ENCODE results near the gene OR52M1.

Gene OR52M1

DNA sequence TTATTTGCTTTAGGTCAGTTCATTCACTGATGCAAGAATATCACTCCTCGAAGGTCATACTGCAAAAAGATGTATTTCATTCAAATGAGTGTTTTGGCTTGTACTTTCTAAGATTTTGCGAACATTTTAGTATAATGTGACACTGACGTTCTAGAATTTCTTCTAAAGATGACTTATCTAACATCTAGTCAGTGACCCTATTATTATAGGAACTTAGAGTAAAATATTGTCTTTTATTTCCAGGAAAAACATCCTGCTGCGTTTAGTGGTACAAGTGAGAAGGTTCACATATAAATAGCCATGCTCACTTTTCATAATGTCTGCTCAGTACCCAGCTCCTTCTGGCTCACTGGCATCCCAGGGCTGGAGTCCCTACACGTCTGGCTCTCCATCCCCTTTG is at the start of gene OR52M1:
Gene OR52M1 (plus strand): TSS at position 301 of the 400 bp plus-strand sequence. CDS start 0 bp downstream, at position 301.
- DNase-seq, result no peak

GRCh38 chr11:4495487-4495886 is 49.5 kb upstream of the OR52M1 start:
- DNase-seq, result no peak

- no peak for DNase-seq
Observed at GRCh38 chr11:4495986-4496385, 49.0 kb upstream of the OR52M1 start.

- DNase-seq, result no peak
Observed at GRCh38 chr11:4496557-4497248, 48.3 kb upstream of the OR52M1 start.

DNA sequence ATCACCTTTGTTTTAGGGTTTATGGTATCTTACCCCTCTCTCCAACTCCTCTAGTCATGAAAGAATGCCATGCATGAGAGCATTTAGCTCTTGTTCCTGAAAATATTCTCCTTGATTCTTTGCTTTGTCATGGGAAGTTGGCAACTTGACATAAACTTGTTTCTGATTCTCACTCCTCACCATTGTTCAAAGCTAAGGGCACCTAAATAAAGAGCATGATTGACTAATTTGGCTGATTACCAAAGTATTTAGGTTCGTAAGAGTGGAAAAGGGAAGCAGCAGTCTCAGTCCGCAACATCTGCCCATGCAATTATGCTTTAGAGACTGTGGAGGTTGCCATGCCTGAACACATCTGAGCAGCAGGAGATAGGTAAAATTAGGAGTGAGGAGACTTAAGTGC is 36.1 kb upstream of the OR52M1 start:
- DNase-seq, result peak; percentile 44

DNA sequence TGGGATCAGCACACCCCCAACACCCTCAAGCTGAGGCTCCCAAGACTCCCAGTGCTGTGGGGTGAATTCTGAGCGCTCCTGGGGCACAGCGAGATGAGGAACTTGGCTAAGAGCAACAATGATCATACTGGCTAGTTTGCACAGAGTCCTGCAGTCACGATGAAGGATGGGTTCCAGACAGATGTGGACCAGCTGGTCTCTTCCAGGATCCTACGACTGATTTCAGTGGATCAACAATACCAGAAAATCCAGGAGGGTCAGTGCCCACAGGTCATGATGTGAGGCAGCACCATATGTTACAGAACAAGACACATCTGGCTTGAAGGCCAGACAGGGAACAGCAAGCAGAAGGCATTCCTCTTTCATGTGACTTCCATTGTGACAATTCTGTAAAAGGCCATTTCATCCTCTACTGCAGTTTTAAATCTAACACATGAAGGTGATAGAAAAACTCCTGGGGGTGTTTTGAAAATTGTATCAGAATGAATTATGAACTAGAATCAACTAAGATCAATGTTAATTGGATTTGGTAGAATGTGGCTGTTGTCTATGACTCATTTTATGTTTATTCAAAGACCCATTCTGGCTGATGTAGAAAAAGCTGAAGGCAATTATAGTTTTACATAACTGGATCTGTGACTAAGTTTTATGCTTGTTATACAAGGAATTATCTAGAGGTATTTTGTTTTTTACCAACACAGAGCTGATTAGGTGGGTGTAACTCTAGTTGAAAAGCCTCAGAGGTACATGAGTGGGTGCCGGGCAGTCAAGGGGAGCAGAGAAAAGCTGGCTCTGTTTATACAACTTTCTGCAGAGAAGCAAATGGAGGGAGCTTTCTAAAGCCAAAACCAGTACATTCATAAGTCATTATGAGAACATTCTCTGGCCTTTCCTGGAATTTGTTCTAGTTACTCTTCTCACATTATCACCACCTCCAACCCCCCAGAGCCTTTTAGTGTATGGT is 33.4 kb upstream of the OR52M1 start:
- DNase-seq, result no peak

GRCh38 chr11:4514196-4514595 is 30.8 kb upstream of the OR52M1 start:
- no peak for DNase-seq

- DNase-seq, result no peak
Observed at GRCh38 chr11:4522339-4522738, 22.7 kb upstream of the OR52M1 start.

DNA sequence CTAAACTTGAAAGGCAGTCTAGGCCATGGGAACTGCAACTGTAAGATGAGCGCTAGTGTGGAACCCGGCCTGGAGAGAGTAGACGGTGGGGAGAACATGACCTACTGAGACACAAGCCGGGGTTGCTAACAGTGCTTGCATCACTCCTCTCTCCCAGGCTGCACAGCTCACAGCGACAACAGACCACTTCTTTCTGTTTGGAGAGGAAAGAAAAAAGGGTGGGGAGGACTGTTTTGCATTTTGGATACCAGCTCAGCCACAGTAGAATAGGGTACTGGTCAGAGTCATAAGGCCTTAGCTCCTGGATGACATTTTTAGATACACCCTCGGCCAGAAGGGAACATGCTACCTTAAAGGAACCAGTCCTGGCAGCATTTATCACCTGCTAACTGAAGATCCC is 22.2 kb upstream of the OR52M1 start:
- DNase-seq, result no peak

DNA sequence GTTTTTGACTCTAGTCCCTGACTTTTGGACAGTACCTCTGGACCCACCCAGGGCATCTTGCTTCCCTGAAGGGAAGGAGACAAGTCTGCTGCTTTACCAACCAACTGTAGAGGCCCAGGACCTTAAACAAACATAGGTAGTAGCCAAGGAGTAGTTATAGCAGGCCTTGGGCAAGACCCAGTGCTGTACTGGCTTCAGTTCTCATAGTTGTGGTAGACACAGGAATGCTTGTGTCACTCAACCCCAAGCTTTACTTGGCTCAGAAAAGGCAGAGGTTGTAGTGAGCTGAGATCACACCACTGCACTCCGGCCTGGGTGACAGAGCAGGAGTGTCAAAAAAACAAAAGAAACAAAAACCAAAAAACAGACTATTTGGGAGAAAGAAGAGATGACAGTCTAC is 21.3 kb upstream of the OR52M1 start:
- no peak for DNase-seq

- no peak for DNase-seq
Observed at GRCh38 chr11:4527926-4528325, 17.1 kb upstream of the OR52M1 start.

DNA sequence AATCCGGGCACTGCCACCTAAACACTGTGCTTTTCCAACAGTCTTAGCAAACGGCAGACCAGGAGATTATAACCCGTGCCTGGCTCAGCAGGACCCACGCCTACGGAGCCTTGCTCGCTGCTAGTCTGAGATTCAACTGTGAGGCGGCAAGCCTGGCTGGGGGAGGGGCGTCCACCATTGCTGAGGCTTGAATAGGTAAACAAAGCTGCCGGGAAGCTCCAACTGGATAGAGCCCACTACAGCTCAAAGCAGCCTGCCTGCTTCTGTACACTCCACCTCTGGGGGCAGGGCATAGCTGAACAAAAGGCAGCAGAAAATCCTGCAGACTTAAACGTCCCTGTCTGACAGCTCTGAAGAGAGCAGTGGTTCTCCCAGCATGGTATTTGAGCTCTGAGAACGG is 13.3 kb upstream of the OR52M1 start:
- DNase-seq, result peak; percentile 62

DNA sequence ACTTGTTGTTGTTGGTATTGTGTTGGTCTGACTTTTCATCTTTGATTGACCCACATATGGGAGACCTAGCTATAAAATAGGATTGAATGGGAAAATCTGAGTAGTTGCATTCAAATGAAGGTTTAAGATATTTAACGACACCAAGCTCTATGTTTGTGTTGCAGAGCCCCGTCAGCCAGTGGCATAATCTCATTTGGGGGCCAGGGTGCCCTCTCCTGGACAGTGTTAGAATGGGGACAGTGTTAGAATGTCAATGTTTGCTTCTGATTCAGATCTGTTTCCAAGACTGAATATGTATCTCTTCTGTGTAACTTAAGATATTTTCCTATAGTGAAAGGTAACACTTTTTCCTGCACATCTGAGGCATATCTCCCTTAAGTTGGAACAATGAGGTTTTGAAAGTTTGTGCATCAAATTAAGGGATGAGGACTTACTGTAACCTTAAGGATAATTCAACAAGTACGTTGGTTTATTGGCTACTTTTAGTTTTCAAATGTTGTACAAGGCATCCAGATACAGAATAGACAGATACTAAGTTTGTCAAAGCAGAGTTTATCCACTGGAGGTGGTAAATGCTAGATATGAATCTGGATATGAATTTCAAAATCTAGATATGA is 5.3 kb upstream of the OR52M1 start:
- DNase-seq, result peak; percentile 21

DNA sequence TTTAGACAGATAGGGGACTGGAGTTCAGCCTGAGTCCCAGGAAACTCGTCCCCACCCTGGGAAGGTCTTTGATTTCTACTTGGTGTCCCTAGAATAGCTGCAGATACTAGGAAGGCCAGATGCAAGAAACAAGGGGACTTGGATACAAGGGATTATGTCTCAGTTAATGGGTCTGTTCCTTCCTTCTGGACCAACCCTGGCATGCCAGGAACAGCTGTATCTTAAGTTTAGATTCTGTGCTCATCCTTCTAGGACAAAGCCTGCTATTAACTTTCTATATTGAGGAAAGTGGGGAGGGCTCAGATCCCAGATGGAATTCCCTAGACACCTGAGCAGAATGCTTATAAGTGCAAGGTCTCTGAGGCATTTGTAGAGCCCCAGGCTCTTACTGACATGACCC is 3.9 kb upstream of the OR52M1 start:
- DNase-seq, result no peak

DNA sequence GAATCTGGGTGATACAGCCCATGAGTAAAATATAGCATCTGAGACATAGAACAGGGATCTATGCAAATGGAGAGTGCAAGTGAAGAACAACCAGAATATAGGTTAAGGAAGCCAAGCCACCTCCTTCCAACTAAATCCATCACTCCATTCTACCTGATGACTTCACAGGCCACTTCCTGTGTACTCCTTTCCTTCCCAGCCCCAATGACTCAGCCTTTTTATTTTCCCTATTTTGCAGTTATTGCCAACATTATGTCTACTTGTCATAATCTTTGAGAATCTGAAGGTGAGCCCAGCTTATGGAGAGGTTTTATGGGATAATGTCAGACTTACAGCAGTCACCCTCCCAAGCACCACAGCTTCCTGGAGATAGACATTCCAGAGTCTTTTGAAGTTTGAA is 1.4 kb upstream of the OR52M1 start:
- DNase-seq, result no peak

DNA sequence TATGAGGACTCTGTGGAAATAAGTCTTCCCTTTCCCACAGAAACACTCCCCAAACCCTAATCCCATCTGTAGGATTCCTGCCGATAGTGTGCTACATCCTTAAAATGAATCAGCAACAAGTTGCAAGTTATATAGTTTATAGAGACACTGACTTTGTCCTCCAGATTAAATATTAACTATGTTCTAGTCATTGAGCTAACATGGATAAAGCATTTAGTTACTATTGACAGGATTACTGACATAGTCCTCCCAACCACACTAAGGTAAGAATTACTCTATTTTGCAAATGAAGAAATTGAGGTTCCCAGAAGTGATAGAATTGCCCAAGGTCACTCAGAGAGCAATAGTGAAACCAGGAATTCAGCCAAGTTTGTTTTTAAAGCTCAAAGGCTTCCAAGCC is 1.9 kb downstream of the OR52M1 start:
- DNase-seq, result no peak

- no peak for DNase-seq
Observed at GRCh38 chr11:4547416-4547815, 2.4 kb downstream of the OR52M1 start.

- DNase-seq, result no peak
Observed at GRCh38 chr11:4551346-4551979, 6.5 kb downstream of the OR52M1 start.

DNA sequence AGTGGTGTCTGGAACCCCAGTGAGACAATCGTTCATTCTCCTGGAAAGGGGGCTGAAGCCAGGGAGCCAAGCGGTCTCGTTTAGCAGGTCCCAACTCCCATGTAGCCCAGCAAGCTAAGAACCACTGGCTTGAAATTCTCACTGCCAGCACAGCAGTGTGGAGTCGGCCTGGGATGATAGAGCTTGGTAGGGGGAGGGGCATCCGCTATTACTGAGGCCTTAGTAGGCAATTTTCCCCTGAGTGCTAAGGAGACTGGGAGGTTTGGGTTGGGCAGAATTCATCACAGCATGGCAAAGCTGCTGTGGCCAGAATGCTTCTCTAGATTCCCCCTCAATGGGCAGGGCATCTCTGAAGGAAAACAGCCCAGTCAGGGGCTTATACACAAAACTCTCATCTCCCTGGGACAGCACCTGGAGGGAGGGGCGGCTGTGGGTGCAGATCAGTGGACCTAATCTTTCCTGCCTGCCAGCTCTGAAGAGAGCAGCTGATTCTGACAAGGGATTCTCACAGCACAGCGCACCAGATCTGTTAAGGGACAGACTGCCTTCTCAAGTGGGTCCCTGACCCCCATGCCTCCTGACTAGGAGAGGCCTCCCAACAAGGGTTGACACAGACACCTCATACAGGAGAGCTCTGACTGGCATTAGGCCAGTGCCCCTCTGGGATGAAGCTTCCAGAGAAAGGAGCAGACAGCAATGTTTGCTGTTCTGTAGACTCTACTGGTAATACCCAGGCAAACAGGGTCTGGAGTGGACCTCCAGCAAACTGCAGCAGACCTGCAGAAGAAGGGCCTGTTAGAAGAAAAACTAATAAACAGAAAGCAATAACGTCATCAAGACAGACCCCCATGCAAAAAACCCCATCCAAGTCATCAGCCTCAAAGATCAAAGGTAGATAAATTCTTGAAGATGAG is 14.8 kb downstream of the OR52M1 start:
- DNase-seq, result no peak

- no peak for DNase-seq
Observed at GRCh38 chr11:4560467-4560866, 15.5 kb downstream of the OR52M1 start.

GRCh38 chr11:4565371-4565770 is 20.4 kb downstream of the OR52M1 start:
- DNase-seq, result no peak

- DNase-seq, result no peak
Observed at GRCh38 chr11:4569075-4569474, 24.1 kb downstream of the OR52M1 start.
